NOMO-1 treated with DMSO at 0.1 percent for 48 hours (cell line): ENCODE data around the gene RCE1.

Experiments
- DNase-seq: peaks from one replicate; lab custom pipeline; 2025; ENCODE audit not compliant: unreplicated experiment; lab: John Stamatoyannopoulos, UW

RCE1 gene

GRCh38 chr11:66844496-66845142 is 1.4 kb downstream of the RCE1 start:
- no peak for DNase-seq

GRCh38 chr11:66845143-66845875 is 2.1 kb downstream of the RCE1 start:
- DNase-seq, result no peak

GRCh38 chr11:66845876-66846212 is 2.6 kb downstream of the RCE1 start:
- no peak for DNase-seq

GRCh38 chr11:66846671-66847091 is 3.4 kb downstream of the RCE1 start:
- no peak for DNase-seq

DNA sequence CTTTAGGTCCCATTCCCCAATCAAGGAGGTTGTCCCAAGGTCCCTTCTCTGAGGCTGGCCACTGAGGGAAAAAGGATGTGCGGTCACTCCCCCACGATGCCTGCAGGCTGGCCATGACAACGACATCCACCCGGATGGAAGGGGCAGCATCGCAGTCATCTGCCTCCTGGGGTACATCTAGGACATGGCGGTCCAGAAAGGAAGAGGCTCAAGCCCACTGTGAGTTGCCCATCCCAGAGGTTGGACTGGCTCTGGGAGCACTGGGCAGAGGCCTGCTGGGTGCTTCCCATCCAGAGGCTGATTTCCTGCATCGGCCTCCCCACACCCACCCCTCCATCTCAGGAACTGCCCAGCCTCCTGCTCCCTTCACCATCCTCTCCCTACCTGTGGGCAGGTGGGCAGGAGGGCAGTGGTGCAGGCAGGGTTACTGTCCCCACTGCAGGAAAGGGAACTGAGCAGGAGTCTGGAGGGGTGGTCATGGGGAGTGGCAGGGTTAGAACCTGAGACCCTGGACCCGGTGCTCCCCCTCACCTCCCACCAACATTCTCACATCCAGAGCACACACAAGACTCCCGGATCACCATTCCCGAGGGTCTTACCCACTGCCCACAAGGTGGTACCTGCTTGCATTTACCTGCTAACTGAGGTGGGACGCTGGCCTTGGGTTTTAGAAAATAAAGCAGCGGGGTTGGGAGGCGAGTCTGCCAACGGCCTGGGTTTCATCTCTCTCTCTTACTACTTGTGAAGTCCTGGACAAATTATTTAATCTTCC is 4.4 kb downstream of the RCE1 start:
- no peak for DNase-seq

DNA sequence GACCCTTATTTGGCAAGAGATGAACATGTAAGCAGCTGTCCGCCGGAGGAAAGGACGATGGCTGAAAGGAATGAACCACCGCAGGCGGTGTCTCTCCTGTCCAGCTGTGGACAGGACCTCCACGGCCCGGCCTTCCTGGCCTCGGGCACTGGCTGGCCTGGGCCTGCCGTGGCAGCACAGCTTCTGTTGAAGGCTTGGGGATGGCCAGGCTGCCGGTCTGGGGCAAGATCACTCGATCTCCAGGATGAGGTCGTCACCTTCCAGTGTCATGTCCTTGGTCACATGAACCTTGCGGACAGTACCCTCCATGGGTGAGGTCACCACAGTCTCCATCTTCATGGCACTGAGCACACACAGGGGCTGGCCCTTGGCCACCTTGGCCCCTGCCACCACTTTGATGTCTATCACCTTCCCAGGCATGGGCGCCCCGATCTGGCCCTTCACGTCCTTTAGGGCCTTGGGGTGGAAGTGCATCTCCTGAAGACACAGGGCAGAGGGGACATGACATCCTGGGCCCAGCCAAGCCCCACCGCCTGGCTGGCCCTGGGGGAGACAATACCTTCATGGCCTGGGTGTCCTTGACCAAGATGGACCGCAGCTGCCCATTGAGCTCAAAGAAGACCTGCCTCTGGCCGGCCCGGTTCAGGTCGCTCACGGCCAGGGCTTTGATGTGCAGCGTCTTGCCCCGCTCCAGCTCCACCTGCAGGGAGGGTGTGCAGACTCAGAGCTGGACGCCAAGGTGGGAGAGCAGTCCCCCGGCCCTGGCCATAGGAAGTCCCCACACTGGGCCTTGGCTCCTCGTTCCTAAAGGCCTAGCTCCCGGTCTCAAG is 5.6 kb downstream of the RCE1 start:
- DNase-seq, result no peak

DNA sequence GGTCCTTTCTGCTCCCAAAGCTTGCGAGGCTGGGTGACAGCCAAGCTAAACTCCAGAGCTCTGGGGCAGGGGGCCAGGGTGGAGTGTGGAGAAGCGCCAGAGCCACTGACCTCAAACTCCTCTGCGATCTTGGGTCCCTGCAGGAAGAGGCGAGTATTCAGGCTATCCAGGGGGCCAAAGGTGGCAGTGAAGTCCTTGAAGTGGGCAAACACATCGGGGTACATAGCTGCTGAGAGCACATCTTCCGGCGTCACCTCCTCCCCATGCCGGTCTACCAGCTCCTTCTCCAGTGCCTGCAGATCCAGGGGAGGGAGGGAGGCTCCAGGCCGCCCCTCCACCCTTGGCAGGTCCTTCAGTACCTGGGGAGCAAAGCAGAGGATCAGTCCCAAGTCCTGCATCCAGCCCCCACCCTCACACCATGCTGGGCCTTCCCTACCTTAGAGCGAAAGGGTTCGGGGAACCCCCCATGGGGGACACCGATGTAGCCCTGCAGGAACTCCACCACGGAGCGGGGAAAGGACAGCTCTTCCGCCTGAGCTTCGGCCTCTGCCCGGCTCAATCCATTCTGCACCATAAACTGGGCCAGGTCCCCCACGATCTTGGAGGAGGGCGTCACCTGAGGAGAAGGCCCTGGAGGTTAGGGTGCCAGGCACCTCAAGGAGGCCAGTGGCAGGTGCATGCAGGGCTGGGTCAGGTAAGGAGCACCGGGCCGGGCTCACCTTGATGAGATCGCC is 6.4 kb downstream of the RCE1 start:
- DNase-seq, result no peak

- DNase-seq, result no peak
Observed at GRCh38 chr11:66850235-66850587, 7.0 kb downstream of the RCE1 start.

- no peak for DNase-seq
Observed at GRCh38 chr11:66850588-66851238, 7.5 kb downstream of the RCE1 start.

DNA sequence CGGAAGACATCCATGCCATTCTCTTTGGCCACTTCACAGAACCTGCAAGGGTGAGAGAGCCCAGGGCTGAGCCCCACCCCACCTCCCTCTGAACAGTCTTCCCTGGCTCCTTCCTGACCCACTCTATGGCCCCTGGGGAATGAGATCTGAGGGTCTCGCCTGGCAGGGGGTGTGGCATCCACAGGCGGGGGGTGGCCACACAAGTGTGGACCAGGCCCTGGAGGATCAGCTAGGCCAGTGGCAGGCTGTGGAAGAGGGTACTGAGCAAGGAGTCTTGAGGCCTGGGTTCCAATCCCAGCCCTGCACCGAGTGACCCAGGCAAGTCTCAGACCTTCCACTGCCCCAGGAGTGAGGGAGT is 8.0 kb downstream of the RCE1 start:
- DNase-seq, result no peak

GRCh38 chr11:66851698-66852465 is 8.6 kb downstream of the RCE1 start:
- peak; percentile 7 for DNase-seq

DNA sequence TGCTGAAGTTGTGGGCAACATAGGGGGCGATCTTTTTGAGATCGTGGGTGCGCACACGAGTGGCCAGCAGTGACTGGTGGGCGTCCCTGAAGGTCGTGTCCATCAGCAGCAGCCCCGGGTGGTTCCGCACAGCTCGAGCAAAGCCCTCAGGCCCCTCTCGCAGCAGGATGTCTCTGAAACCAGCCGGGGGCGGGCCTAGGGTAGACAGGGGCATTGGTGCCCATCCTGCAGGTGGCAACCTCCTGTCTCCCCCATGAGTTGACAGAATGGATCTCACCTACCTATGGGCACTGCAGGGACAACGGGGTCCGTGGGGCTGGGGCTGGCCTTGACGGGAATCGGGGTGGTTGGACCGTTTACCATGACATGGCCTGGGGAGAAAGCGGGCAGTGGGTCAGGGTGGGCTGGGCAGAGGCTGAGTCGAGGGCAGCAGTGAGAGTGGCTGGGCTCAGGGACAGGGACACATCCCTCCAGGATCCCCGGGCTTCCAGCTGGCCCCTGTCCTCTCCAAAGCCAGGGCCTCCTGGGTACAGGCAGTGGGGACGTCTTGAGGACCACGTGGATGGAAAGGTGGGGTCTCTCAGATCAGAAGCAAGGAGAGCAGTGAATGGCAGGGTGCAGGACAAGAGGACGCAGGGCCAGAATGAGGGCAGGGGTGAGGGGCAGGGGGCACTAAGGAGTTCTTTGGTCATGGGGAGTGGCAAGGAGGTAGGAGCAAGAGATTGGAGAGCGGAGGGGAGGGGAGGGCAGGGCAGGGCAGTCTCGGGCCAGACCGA is 9.4 kb downstream of the RCE1 start:
- DNase-seq, result no peak

DNA sequence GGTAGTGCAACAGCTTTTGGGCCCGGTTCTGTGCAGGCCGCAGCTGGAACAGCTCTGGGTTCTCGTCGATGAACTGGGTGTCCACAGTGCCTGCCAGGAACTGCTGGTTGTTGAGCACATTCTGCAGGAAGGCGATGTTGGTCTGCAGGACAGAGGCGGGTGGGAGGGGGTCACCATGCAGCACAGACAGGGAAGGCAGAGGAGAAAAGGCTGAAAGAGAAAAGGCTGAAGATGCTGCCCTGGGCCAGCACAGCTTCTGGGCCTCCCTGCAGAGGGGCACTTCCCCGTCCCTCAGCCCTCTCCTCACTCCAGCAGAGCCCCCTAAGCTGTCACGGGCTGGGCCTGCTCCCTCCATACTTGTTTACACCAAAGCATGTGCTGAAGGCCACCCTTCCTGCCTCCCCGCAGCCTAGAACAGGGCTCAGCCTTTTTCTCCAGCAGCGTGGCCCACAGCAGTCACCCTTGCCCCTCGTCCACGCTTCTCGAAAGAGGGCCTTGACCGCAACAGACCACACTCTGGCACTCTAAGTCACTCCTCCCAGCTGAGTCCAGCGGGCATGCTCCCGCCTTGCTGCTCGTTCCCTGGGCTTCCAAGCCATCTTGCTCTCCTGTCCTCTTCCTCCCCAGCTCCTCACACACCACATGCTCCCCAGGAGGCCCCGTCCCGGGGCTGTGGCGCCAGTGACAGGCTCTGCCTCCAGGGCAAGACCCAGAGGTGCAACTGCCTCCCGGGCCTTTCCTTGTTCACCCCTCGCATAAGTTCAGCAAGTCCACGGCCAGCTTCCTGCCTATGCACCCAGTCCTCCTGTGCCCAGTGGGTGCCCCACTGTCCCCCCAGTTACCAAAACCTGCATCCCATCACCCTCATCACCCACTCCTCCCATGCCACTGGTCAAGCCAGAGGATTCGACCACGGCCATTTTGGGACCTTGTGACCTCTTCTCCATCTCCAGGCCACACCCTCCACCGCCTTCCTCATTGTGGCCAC is 10.3 kb downstream of the RCE1 start:
- no peak for DNase-seq

DNA sequence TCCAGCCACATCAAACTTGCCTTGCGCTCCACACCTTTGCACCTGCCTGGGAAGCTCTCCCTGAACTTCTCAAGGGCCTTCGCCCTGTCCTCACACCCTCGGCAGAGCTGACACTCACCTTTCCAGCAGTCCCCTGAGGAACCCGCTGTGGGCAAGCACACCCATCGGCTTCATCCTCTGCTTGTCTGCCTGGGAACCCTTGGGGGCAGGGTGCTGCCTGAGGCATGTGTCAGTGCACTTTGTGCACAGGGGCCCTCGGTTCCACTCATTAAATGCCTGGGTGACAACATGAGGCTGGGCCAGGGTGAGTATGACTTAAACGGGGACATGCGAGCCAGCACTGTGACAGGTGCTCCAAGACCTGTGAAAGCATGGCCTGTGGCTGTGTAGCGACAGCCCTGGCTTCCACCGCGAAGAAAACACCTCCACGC is 11.0 kb downstream of the RCE1 start:
- DNase-seq, result no peak

DNA sequence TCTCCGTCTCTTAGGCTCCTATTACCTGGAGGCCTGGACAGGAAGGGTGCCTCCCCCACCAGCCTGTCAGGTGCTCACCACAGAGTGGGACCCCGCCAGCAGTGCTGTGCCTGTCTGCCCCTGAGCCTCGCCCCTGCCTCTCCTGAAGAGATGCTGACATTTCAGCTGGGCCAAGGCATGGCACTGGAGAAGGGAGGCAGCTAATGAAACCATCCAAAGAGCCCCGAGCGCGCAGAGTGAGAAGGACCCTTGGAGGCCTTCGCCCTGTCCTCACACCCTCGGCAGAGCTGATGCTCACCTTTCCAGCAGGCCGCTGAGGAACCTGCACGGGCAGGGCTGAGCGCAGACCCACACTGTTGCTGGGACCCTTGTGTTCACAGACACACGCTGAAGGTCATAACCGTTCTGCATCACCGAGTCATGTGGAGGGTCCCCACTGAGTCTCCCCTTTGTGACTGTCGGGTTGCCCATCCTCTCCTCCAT is 11.5 kb downstream of the RCE1 start:
- DNase-seq, result no peak

DNA sequence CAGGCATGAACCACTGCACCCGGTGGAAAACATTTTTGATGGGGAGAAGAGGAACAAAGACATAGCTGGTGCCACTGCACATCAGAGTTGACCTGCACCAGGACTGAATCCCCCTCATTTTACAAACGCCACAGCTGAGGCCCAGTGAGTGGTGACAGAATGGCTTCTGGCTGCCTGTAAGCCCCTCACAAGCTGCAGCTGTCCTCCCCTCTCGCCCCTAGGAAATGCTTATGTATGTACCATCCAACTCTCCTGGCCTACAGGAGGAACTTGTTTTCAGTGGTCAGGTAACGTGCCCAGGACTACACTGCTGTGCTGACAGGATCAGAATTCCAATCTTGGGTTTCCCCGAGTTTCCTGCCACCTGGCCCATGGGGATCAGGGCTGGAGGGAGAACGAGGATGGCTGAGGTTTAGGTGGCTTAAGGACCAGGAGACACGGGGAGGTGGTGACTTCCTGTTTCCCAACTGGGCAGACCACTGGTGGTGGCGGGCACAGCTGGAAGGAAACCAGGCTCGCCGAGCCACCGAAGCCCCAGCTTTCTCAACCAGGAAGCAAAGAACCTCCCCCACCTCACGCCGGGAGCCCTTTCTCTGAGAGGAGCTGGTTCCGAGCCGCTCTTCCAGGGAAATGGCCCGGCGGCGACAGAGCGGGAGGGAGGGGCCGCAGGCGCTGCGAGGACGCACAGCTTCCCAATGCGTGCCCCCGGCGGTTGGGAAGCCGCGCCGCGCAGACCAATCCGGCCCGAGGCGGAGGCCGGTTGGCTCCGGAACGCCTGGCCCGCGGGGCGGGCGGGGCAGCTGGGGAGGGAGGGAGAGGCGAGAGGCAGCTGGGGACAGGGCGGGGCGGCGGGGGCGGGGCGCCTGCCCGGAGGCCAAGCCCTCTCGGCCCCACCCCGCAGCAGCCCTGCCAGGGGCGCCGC is 12.6 kb downstream of the RCE1 start:
- peak; percentile 86 for DNase-seq
